Heart left ventricle (tissue), 16 donors: Measurements from ENCODE around the gene ANXA2. TPM values are rescaled to one million over a fixed set of nuclear protein-coding genes. Genes with fewer than 3 reads are reported as not detected.

Source experiments
- ATAC-seq, 4 donors: fragments of 200-7000 bp; cut with Tn5 transposase; one replicate each; pipeline ENCODE4 v1.9.1; 2020 to 2022; ENCODE audit warnings: moderate library complexity in 4 of 4, mild to moderate bottlenecking in 3 of 4, moderate number of reproducible peaks in 1 of 4
- DNase-seq, 5 donors: peaks; one replicate each; pipeline ENCODE4 v3.0.0-alpha.2; 2020
- H3K27ac ChIP-seq, 12 donors: fragments of 200-600 bp; sonication (generic) in 4 of 12; one replicate each; pipeline versions ENCODE4 v1.5.0 to v1.8.0; 2016 to 2022; ENCODE audit warnings: mild to moderate bottlenecking in 2 of 12
- H3K27me3 ChIP-seq, 9 donors: fragments of 200-600 bp; sonication (generic) in 2 of 9; one replicate each; pipeline versions ENCODE4 v1.5.1 to v1.8.0; 2016 to 2022; ENCODE audit warnings: mild to moderate bottlenecking in 3 of 9
- H3K36me3 ChIP-seq, 9 donors: fragments of 200-600 bp; sonication (generic) in 2 of 9; one replicate each; pipeline versions ENCODE4 v1.5.0 to v1.8.0; 2018 to 2022; ENCODE audit warnings: mild to moderate bottlenecking in 2 of 9
- H3K4me1 ChIP-seq, 12 donors: fragments of 200-600 bp; sonication (generic) in 4 of 12; one replicate each; pipeline versions ENCODE4 v1.5.0 to v1.8.0; 2016 to 2022; ENCODE audit warnings: mild to moderate bottlenecking in 3 of 12
- H3K4me3 ChIP-seq, 12 donors: fragments of 200-600 bp; sonication (generic) in 4 of 12; one replicate each; pipeline versions ENCODE4 v1.5.0 to v1.8.0; 2017 to 2022; ENCODE audit warnings: mild to moderate bottlenecking in 9 of 12, moderate library complexity in 4 of 12
- H3K9me3 ChIP-seq, 12 donors: fragments of 200-600 bp; sonication (generic) in 4 of 12; one replicate each; pipeline versions ENCODE4 v1.5.0 to v1.8.0; 2016 to 2022; ENCODE audit warnings: mild to moderate bottlenecking in 1 of 12
- POLR2A ChIP-seq, 2 donors: fragments of 450-650 bp; IDR thresholded peaks; one replicate each; pipeline ENCODE4 v1.6.1; 2017; ENCODE audit warnings: antibody characterized with exemption in 2 of 2, mild to moderate bottlenecking in 2 of 2, moderate library complexity in 2 of 2
- WGBS, 4 donors: extraction: QIAGEN DNeasy Blood & Tissue Kit in 2 of 4; methylation state at CpG; one replicate each; pipeline versions ENCODE4 v1.1.5 to v1.1.7; 2013 to 2018; 5-methylcytosine and 5-hydroxymethylcytosine counted together
- intact Hi-C, 10 donors: fragments of 100-400 bp; cut with DNase I; formaldehyde crosslinking; loops; one replicate each; pipeline versions ENCODE4 v1.11.1 to v1.14.2; 2022
- polyA plus RNA-seq, 2 donors: library from polyadenylated mRNA; stranded (reverse); fragments of 200-250 nt; gene quantifications; one replicate each; pipeline ENCODE4 v1.2.3, GENCODE V29; 2013
- total RNA-seq, 9 donors: library from RNA; depleted of rRNA in 2 of 9; stranded (reverse); fragments of >200 nt in 2 of 9; fragmentation: NEBNext Ultra II Directional in 3 of 9; extraction: Animal tissue kit (Norgen Biotek cat#: 25700) in 3 of 9; gene quantifications; one replicate each; pipeline versions ENCODE4 v1.1.0 to v1.2.4, GENCODE V29; 2016 to 2023
- TF ChIP-seq, protein P1 (sequence below), 12 donors: fragments of 200-600 bp; sonication (generic) in 4 of 12; IDR thresholded peaks; one replicate each; pipeline versions ENCODE4 v1.5.0 to v1.8.0; 2018 to 2022; ENCODE audit warnings: antibody characterized with exemption in 12 of 12, mild to moderate bottlenecking in 5 of 12
- donor health status: ischemic (EF 13 %, LVEDD 7.1; RV severe dilation, severe dysfunction).
- donor health status: healthy with polysubstance abuse.
- donor health status: DM: no; HTN: yes; CAD: no.
- donor health status: DM: no; HTN: no; CAD: no.
- donor health status: ischemic (EF 25% LVEDD 6.9; RV normal size, moderate dysfunction).
- donor health status: ischemic (EF 25% LVEDD 5.7; RV mildly dilated, moderate dysfunction).
- donor health status: healthy.
- donor health status: DM: yes; HTN: yes; CAD: no.
- donor health status: ischemic (EF 35%, LVEDD 5.7; RV mildly dilated, moderate dysfunction).
- donor health status: nonischemic (EF 11% LVEDD 7.7; RV severe dilation, severe dysfunction).
- donor health status: DM: yes; HTN: yes; CAD: no.
- donor health status: PGD.
- donor health status: ischemic (EF 29% LVEDD 5.4; RV normal size, mild dysfunction).
- donor health status: nonischemic (EF 23%, LVEDD 6.1; RV moderate dilation, normal function).

ANXA2 gene
- total and polyA plus RNA-seq, 11 donors = 106 to 547 (median 207) TPM

DNA sequence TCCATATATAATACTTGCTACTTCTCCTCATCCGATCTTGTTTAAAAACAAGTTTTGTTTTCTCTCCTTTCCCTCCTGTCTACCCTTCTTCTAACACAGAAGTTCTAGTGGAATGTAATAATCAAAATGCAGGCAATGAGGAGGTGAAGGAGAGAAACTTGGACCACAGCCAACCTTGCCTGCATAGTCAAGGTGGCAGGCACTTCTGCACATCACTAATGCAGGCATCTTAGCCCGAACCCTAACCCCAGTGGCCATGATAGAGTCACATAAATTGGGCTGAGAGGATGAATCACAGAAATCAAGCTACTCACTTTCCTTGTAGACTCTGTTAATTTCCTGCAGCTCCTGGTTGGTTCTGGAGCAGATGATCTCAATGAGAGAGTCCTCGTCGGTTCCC lies 41.0 kb downstream of the ANXA2 start:
- Histone ChIP-seq H3K4me1 (peaks cover 0 to 35% (median 11%) of the 10 kb centered on the region in 12 donors), H3K4me3 (no peak overlapping the region), H3K36me3 (peaks cover 3 to 100% (median 95%) of the 10 kb centered on the region in 9 donors), H3K9me3 (no peaks in the 10 kb centered on the region), H3K27me3 (no peaks in the 10 kb centered on the region), H3K27ac (no peak overlapping the region)
- ATAC-seq (no peak), DNase-seq (no peak)
- intact Hi-C loops = loop anchor here in 7 of 10 donors (5.0 to 10.0 kb wide), 6 partner anchors 35 to 1478 kb away; no protein-coding TSS in a partner anchor
- TF ChIP-seq, protein P1, sequence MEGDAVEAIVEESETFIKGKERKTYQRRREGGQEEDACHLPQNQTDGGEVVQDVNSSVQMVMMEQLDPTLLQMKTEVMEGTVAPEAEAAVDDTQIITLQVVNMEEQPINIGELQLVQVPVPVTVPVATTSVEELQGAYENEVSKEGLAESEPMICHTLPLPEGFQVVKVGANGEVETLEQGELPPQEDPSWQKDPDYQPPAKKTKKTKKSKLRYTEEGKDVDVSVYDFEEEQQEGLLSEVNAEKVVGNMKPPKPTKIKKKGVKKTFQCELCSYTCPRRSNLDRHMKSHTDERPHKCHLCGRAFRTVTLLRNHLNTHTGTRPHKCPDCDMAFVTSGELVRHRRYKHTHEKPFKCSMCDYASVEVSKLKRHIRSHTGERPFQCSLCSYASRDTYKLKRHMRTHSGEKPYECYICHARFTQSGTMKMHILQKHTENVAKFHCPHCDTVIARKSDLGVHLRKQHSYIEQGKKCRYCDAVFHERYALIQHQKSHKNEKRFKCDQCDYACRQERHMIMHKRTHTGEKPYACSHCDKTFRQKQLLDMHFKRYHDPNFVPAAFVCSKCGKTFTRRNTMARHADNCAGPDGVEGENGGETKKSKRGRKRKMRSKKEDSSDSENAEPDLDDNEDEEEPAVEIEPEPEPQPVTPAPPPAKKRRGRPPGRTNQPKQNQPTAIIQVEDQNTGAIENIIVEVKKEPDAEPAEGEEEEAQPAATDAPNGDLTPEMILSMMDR (IDR thresholded peaks at IDR 0.05) = no peak
- TF ChIP-seq POLR2A (IDR thresholded peaks at IDR 0.05) = no peak
- 67 to 82% (median 79%) methylated on average over 4 of the region's 4 CpGs for WGBS, 4 donors

DNA sequence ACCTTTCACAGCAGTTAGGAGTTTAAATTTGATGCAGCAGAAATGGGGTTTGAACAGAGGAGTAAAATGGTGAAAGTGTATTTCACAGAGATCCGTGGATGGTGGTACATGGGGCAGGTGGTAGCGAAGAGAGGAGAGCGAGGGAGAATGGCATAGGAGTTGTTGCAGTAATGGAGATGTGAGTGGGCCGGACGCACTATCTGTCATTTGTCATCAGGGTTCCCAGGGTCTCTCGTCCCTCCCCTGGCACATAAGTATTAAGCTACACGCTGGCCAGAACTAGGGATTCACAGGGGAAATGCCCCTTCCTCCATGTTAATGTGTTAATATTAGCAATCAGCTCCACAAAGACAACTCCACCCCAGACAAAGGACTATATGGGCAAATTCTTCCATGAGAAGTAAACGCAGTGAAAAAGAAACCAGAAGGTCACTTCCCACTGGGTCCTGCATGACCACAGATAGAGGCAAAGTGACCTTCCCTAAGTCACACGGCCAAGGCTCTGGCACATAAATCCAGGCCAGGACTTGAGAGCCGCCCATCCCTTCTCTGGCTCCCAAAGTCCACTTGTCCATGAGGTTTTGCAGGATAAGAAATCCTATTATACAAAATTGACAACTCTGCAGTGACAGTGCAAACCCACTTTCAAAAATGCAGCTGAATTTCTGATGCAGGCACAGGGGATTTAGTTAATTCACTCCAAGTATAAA lies 42.5 kb downstream of the ANXA2 start:
- DNase-seq (no peak), ATAC-seq (no peak)
- Histone ChIP-seq H3K4me1 (peaks cover 0 to 25% (median 7%) of the 10 kb centered on the region in 12 donors), H3K27me3 (no peaks in the 10 kb centered on the region), H3K9me3 (no peaks in the 10 kb centered on the region), H3K36me3 (peaks cover 3 to 100% (median 95%) of the 10 kb centered on the region in 9 donors), H3K4me3 (no peak overlapping the region), H3K27ac (no peak overlapping the region)
- WGBS, 4 donors = 80 to 88% (median 85%) methylated on average over 10 of the region's 10 CpGs
- intact Hi-C loops = loop anchor here in 7 of 10 donors (5.0 to 10.0 kb wide), 6 partner anchors 37 to 1479 kb away; no protein-coding TSS in a partner anchor
- TF ChIP-seq, protein P1 (IDR thresholded peaks at IDR 0.05) = no peak
- TF ChIP-seq POLR2A (IDR thresholded peaks at IDR 0.05) = no peak

GRCh38 chr15:60353245-60353920 lies 44.4 kb downstream of the ANXA2 start:
- peaks cover 0 to 6% (median 0%) of the 10 kb centered on the region in 12 donors for H3K4me1 ChIP-seq
- DNase-seq (no peak), ATAC-seq (no peak)
- intact Hi-C loops = loop anchor here in 2 of 10 donors (10.0 kb wide), 2 partner anchors 161 to 1481 kb away; no protein-coding TSS in a partner anchor
- H3K36me3 ChIP-seq = peaks cover 3 to 96% (median 92%) of the 10 kb centered on the region in 9 donors
- no peak overlapping the region for H3K27ac ChIP-seq
- no peak for TF ChIP-seq POLR2A (IDR thresholded peaks at IDR 0.05)
- TF ChIP-seq, protein P1 (IDR thresholded peaks at IDR 0.05) = no peak
- no peak overlapping the region for H3K4me3 ChIP-seq
- H3K27me3 ChIP-seq = no peaks in the 10 kb centered on the region
- WGBS, 4 donors = 53 to 96% (median 70%) methylated on average over 5 of the region's 5 CpGs
- no peaks in the 10 kb centered on the region for H3K9me3 ChIP-seq

GRCh38 chr15:60352525-60352924 lies 45.3 kb downstream of the ANXA2 start:
- H3K27ac ChIP-seq = no peak overlapping the region
- TF ChIP-seq POLR2A (IDR thresholded peaks at IDR 0.05) = no peak
- TF ChIP-seq, protein P1 (IDR thresholded peaks at IDR 0.05) = no peak
- 80 to 87% (median 82%) methylated on average over 2 of the region's 2 CpGs for WGBS, 4 donors
- no peaks in the 10 kb centered on the region for H3K9me3 ChIP-seq
- H3K4me3 ChIP-seq = no peak overlapping the region
- H3K36me3 ChIP-seq = peaks cover 3 to 96% (median 92%) of the 10 kb centered on the region in 9 donors
- H3K4me1 ChIP-seq = no peaks in the 10 kb centered on the region
- ATAC-seq = no peak
- no peak for DNase-seq
- intact Hi-C loops = loop anchor here in 2 of 10 donors (10.0 kb wide), 2 partner anchors 162 to 1482 kb away; no protein-coding TSS in a partner anchor
- no peaks in the 10 kb centered on the region for H3K27me3 ChIP-seq
